Smooth muscle cell (in vitro differentiated cells): ENCODE data around the gene ARHGAP23. TPM values are rescaled to one million over a fixed set of nuclear protein-coding genes. Genes with fewer than 3 reads are reported as not detected.

Experiments
- DNase-seq: peaks from one replicate; lab custom pipeline; 2025; ENCODE audit not compliant: unreplicated experiment; lab: John Stamatoyannopoulos, UW
- H2AFZ ChIP-seq: fragments of 200-600 bp; sonication (generic); 2 replicates; pipeline ENCODE4 v1.6.0; 2016; ENCODE audit warnings: antibody characterized with exemption, low read depth, mild to moderate bottlenecking
- H3F3A ChIP-seq: fragments of 200-600 bp; sonication (generic); 2 replicates; pipeline ENCODE4 v1.6.0; 2017; ENCODE audit warnings: antibody characterized with exemption, low read depth
- H3K27ac ChIP-seq: fragments of 200-600 bp; sonication (generic); 2 replicates; pipeline ENCODE4 v1.5.1; 2016; ENCODE audit warnings: low read depth, mild to moderate bottlenecking
- H3K27me3 ChIP-seq: fragments of 200-600 bp; sonication (generic); 2 replicates; pipeline ENCODE4 v1.6.1; 2016; ENCODE audit warnings: low read depth, mild to moderate bottlenecking
- H3K36me3 ChIP-seq: fragments of 200-600 bp; sonication (generic); 2 replicates; pipeline ENCODE4 v1.5.1; 2016; ENCODE audit warnings: low read depth
- H3K4me1 ChIP-seq: fragments of 200-600 bp; sonication (generic); 2 replicates; pipeline ENCODE4 v1.5.1; 2016; ENCODE audit warnings: low read depth
- H3K4me2 ChIP-seq: fragments of 200-600 bp; sonication (generic); 2 replicates; pipeline ENCODE4 v1.6.0; 2016; ENCODE audit warnings: mild to moderate bottlenecking
- H3K4me3 ChIP-seq: fragments of 200-600 bp; sonication (generic); 2 replicates; pipeline ENCODE4 v1.5.1; 2016; ENCODE audit warnings: mild to moderate bottlenecking
- H3K79me2 ChIP-seq: fragments of 200-600 bp; sonication (generic); 2 replicates; pipeline ENCODE4 v1.6.0; 2016; ENCODE audit warnings: low read depth, mild to moderate bottlenecking
- H3K9ac ChIP-seq: fragments of 200-600 bp; sonication (generic); 2 replicates; pipeline ENCODE4 v1.6.0; 2016; ENCODE audit warnings: low read depth
- H3K9me3 ChIP-seq: fragments of 200-600 bp; sonication (generic); replicated peaks from 2 replicates; pipeline ENCODE4 v1.5.1; 2016; ENCODE audit warnings: low read depth
- H4K20me1 ChIP-seq: fragments of 200-600 bp; sonication (generic); 2 replicates; pipeline ENCODE4 v1.6.0; 2016; ENCODE audit warnings: low read depth
- WGBS: methylation state at CpG from one replicate; pipeline ENCODE4 v1.1.7; 2016; ENCODE audit warnings: low lambda C conversion rate; 5-methylcytosine and 5-hydroxymethylcytosine counted together
- polyA plus RNA-seq: library from polyadenylated mRNA; unstranded; fragments of >200 nt; fragmentation: Nextera tagmentation; extraction: Ambion mirVana; gene quantifications from 2 replicates; pipeline ENCODE4 v1.2.1, GENCODE V29; 2016
- total RNA-seq: library from RNA; depleted of rRNA; stranded (reverse); fragments of >200 nt; gene quantifications from 2 replicates; pipeline ENCODE4 v1.2.3, GENCODE V29; 2014
- TF ChIP-seq, protein P1 (sequence below): fragments of 200-600 bp; sonication (generic); IDR thresholded peaks from 2 replicates; pipeline ENCODE4 v1.5.1; 2017; ENCODE audit warnings: borderline replicate concordance, mild to moderate bottlenecking, antibody characterized with exemption; ENCODE audit not compliant: insufficient read depth, poor library complexity, severe bottlenecking

ARHGAP23 gene
- total and polyA plus RNA-seq, 2 experiments from 2014 or later = 24.9 to 34.0 TPM

DNA sequence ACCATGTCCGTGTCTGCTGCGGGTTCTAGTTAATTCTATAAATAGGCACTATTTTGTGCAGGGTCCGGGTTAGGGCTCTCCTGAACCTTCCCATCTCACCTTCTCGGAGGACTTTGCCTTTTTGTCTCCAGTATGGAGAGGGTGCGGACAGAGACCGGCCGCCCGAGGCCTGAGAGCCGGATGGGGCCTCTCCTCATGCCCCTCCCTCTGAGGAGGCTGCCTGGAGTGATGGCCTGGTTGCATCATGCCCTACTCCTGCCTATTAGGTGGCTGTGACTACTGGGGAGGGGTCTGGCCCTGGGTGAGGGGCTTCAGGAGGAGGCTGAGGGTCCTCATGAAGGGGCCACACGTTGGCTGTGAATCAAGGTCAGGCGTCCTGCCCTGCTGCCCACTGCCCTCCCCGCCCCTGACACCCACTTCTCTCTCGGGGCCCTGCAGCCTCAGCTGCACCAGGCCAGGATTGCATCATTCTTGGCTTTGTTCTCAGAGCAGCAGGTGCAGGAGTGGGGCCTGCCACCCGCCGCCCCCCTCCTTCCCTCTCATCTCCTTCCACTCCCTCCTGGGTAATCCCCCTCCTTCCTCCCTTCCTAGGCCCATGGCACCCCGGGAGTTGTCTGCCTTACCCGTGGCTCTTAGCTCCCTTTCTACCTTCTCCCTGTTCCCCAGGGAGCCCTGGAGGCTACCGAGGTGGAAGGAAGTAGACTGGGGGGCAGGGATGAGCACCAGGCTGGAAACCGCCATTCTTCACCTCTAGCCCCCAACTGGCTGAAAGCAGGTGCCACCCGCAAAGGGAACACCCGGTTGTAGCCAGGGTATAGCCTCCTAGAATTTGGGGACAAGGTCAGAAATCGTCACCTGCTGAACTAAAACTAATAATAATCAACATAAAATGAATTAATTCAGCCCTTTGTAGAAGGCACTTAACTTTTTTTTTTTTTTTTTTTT lies 12.7 kb upstream of the ARHGAP23 start:
- no peaks in the 10 kb centered on the region for H4K20me1 ChIP-seq
- H3K36me3 ChIP-seq = no peaks in the 10 kb centered on the region
- H2AFZ ChIP-seq = peak overlapping the region; percentile 97
- no peaks in the 10 kb centered on the region for H3K79me2 ChIP-seq
- H3K9me3 ChIP-seq = no peaks in the 10 kb centered on the region
- TF ChIP-seq, protein P1, sequence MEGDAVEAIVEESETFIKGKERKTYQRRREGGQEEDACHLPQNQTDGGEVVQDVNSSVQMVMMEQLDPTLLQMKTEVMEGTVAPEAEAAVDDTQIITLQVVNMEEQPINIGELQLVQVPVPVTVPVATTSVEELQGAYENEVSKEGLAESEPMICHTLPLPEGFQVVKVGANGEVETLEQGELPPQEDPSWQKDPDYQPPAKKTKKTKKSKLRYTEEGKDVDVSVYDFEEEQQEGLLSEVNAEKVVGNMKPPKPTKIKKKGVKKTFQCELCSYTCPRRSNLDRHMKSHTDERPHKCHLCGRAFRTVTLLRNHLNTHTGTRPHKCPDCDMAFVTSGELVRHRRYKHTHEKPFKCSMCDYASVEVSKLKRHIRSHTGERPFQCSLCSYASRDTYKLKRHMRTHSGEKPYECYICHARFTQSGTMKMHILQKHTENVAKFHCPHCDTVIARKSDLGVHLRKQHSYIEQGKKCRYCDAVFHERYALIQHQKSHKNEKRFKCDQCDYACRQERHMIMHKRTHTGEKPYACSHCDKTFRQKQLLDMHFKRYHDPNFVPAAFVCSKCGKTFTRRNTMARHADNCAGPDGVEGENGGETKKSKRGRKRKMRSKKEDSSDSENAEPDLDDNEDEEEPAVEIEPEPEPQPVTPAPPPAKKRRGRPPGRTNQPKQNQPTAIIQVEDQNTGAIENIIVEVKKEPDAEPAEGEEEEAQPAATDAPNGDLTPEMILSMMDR = no peak
- no peaks in the 10 kb centered on the region for H3F3A ChIP-seq
- 31% methylated on average over 22 of the region's 22 CpGs for WGBS
- peak overlapping the region; percentile 28 for H3K27ac ChIP-seq
- peaks cover 20% of the 10 kb centered on the region for H3K27me3 ChIP-seq
- peak overlapping the region; percentile 95 for H3K4me2 ChIP-seq
- DNase-seq = no peak
- peak overlapping the region; percentile 60 for H3K9ac ChIP-seq
- H3K4me3 ChIP-seq = peak overlapping the region; percentile 43
- H3K4me1 ChIP-seq = peaks cover 21% of the 10 kb centered on the region

DNA sequence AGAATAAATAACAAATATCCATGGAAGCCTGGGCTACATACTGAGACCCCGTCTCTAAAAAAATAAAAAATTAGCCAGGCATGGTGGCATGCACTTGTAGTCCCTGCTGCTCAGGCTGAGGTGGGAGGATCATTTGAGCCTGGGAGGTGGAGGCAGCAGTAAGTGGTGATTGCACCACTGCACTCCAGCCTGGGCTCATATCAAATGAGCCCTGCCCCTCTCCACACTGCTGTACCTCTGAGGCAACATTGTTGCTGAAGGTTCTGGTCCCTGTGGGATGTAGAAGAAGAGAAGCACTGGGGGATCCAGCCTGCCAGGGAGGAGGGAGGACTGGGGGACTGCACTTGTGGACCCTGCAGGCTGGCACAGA lies 11.4 kb upstream of the ARHGAP23 start:
- Histone ChIP-seq H3K4me3 (no peak overlapping the region), H2AFZ (no peak overlapping the region), H4K20me1 (no peaks in the 10 kb centered on the region), H3K4me2 (no peak overlapping the region), H3K27me3 (peaks cover 20% of the 10 kb centered on the region), H3K4me1 (peaks cover 32% of the 10 kb centered on the region), H3K36me3 (no peaks in the 10 kb centered on the region), H3K9ac (no peak overlapping the region), H3K9me3 (no peaks in the 10 kb centered on the region), H3K79me2 (no peaks in the 10 kb centered on the region), H3K27ac (no peak overlapping the region), H3F3A (no peaks in the 10 kb centered on the region)
- 95% methylated on average over 1 of the region's 1 CpG for WGBS
- no peak for DNase-seq
- TF ChIP-seq, protein P1 = no peak

DNA sequence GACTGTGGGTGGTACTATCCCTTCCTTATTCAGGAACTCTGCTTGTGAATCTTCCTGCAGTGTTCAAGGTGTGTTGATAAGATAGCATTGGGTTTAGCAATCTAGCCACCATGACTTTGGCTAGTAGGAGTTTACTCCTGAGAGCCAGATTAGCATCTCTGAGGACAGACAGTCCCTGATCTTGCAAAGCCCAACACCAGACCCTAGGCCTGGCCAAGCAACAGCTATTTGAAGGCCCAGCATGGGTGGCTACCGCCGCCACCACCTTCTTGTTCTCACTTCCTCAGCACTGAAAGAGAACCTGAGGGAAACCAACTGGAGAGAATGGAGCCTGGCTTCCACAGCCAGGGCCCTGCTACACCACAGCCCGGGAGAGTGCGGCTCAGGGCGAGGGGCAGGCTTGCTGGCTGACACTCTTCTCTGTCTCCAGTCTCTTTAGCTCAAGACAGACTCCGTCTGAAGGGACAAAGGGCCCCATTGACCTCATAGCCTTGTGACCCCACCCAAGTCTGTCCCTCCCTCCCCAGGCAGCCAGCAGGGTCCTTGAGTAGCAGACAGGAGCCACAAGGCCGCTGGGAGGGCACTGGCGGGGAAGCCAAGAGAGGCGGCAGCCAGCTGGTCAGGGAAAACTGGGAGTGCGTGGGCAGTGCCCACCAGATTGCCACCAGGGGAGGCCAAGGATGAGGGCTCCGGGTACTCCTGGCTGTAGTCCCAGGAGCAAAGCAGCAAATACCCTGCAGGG lies 10.9 kb upstream of the ARHGAP23 start:
- Histone ChIP-seq H4K20me1 (no peaks in the 10 kb centered on the region), H3K27ac (no peak overlapping the region), H3K4me1 (peaks cover 33% of the 10 kb centered on the region), H3K36me3 (no peaks in the 10 kb centered on the region), H3F3A (no peaks in the 10 kb centered on the region), H3K79me2 (no peaks in the 10 kb centered on the region), H3K9me3 (no peaks in the 10 kb centered on the region), H3K9ac (no peak overlapping the region), H2AFZ (no peak overlapping the region), H3K4me3 (no peak overlapping the region), H3K27me3 (peaks cover 20% of the 10 kb centered on the region), H3K4me2 (no peak overlapping the region)
- 73% methylated on average over 8 of the region's 11 CpGs for WGBS
- TF ChIP-seq, protein P1 = no peak
- no peak for DNase-seq
